ENCODE measurements around the gene PNKD. TPM values are rescaled to one million over a fixed set of nuclear protein-coding genes. Genes with fewer than 3 reads are reported as not detected.
"Not testable (repeated sequence)": the region's sequence is repeated elsewhere in the genome, so short reads cannot be mapped to it uniquely, and the experiment has no call there.

PNKD gene
- total and polyA plus RNA-seq, 7 experiments from 2014 or later = 18.5 to 108 (median 37.6) TPM

- Histone ChIP-seq H3K36me3 (ENCODE audit: control insufficient read depth in 2 of 3, insufficient read depth in 3 of 3, low read length in 3 of 3) (no peaks in the 10 kb centered on the region), H3K27me3 (ENCODE audit: control insufficient read depth in 2 of 2, insufficient read depth in 2 of 2, low read length in 2 of 2) (no peaks in the 10 kb centered on the region), H3K4me3 (ENCODE audit: low read length) (no peak overlapping the region), H3K27ac (ENCODE audit: low read depth, low read length) (no peak overlapping the region), H3K9me3 (ENCODE audit: control insufficient read depth in 2 of 3, low read length in 3 of 3) (no peaks in the 10 kb centered on the region), H3K4me1 (ENCODE audit: control insufficient read depth in 2 of 2, insufficient read depth in 2 of 2, low read length in 2 of 2) (no peaks in the 10 kb centered on the region)
- peak overlapping the region in 3 of 9 donors; percentile 68 to 74 (median 73) for H3K27ac Mint-ChIP-seq
- POLR2A ChIA-PET = interaction anchor here (0.6 to 1.9 kb wide), 7 partner anchors 9 to 82 kb away, joined by 3 to 9 read pairs (median 4); no protein-coding TSS in a partner anchor
- peaks cover 0 to 24% (median 15%) of the 10 kb centered on the region in 7 donors for H3K4me1 Mint-ChIP-seq
- intact Hi-C loops (cut with micrococcal nuclease) = loop anchor here in 1 of 2 donors (1.0 to 10.0 kb wide), 2 partner anchors 9 to 537 kb away; no protein-coding TSS in a partner anchor
- DNase-seq = no peak
- CTCF ChIA-PET = interaction anchor here (0.6 to 3.7 kb wide), 5 partner anchors 9 to 89 kb away, joined by 3 to 33 read pairs (median 4); partner anchors contain the start of genes AAMP, CATIP, PNKD and TMBIM1
- no peak for ATAC-seq
- H3K36me3 Mint-ChIP-seq = no peaks in the 10 kb centered on the region
- H3K9me3 Mint-ChIP-seq = peaks cover 0 to under 1% (median 0%) of the 10 kb centered on the region in 11 donors
- H3K4me3 Mint-ChIP-seq = peak overlapping the region in 1 of 10 donors; percentile 5
- peaks cover 0 to 5% (median 0%) of the 10 kb centered on the region in 5 donors for H3K27me3 Mint-ChIP-seq
These were observed 37.2 kb downstream of the PNKD start for GRCh38 chr2:218307415-218308090.

- ChIA-PET POLR2A (interaction anchor here (1.0 kb wide), 1 partner anchor 12 kb away, joined by 3 read pairs; no protein-coding TSS in a partner anchor), CTCF (no interaction called here)
- DNase-seq (no peak), ATAC-seq (no peak)
- Histone ChIP-seq H3K4me1 (ENCODE audit: control insufficient read depth in 2 of 2, insufficient read depth in 2 of 2, low read length in 2 of 2) (peaks cover 6 to 7% of the 10 kb centered on the region in 2 donors), H3K9me3 (ENCODE audit: control insufficient read depth in 2 of 3, low read length in 3 of 3) (no peaks in the 10 kb centered on the region), H3K36me3 (ENCODE audit: control insufficient read depth in 2 of 3, insufficient read depth in 3 of 3, low read length in 3 of 3) (no peaks in the 10 kb centered on the region), H3K4me3 (ENCODE audit: low read length) (no peak overlapping the region), H3K27ac (ENCODE audit: low read depth, low read length) (no peak overlapping the region), H3K27me3 (ENCODE audit: control insufficient read depth in 2 of 2, insufficient read depth in 2 of 2, low read length in 2 of 2) (no peaks in the 10 kb centered on the region)
- H3K4me3 Mint-ChIP-seq = no peak overlapping the region
- peaks cover 0 to 4% (median 0%) of the 10 kb centered on the region in 5 donors for H3K36me3 Mint-ChIP-seq
- intact Hi-C loops (cut with micrococcal nuclease) = no loop called here
- H3K9me3 Mint-ChIP-seq = peaks cover 0 to 1% (median 0%) of the 10 kb centered on the region in 11 donors
- peaks cover 5 to 37% (median 27%) of the 10 kb centered on the region in 7 donors for H3K4me1 Mint-ChIP-seq
- peaks cover 0 to 3% (median 0%) of the 10 kb centered on the region in 5 donors for H3K27me3 Mint-ChIP-seq
- peak overlapping the region in 6 of 9 donors; percentile 19 to 87 (median 64) for H3K27ac Mint-ChIP-seq
These were observed 40.7 kb downstream of the PNKD start for GRCh38 chr2:218310853-218311540.

- Mint-ChIP-seq H3K4me1 (peaks cover 11 to 44% (median 34%) of the 10 kb centered on the region in 7 donors), H3K27ac (peak overlapping the region in 8 of 9 donors; percentile 53 to 88 (median 68))
- ATAC-seq; H3K4me3 ChIP-seq (ENCODE audit: low read length); intact Hi-C loops (cut with micrococcal nuclease); H3K27ac ChIP-seq (ENCODE audit: low read depth, low read length); H3K9me3 Mint-ChIP-seq; DNase-seq; H3K36me3 Mint-ChIP-seq; H3K27me3 ChIP-seq (ENCODE audit: control insufficient read depth in 2 of 2, insufficient read depth in 2 of 2, low read length in 2 of 2); H3K27me3 Mint-ChIP-seq; H3K36me3 ChIP-seq (ENCODE audit: control insufficient read depth in 2 of 3, insufficient read depth in 3 of 3, low read length in 3 of 3); H3K4me3 Mint-ChIP-seq; H3K9me3 ChIP-seq (ENCODE audit: control insufficient read depth in 2 of 3, low read length in 3 of 3): not testable (repeated sequence)
- POLR2A ChIA-PET = interaction anchor here (1.0 kb wide), 1 partner anchor 11 kb away, joined by 3 read pairs; no protein-coding TSS in a partner anchor
- CTCF ChIA-PET = interaction anchor here (0.7 to 1.0 kb wide), 3 partner anchors 36 to 44 kb away, joined by 3 to 8 read pairs (median 4); no protein-coding TSS in a partner anchor
- H3K4me1 ChIP-seq (ENCODE audit: control insufficient read depth in 2 of 2, insufficient read depth in 2 of 2, low read length in 2 of 2) = peaks cover 9 to 11% of the 10 kb centered on the region in 2 donors
These were observed 41.4 kb downstream of the PNKD start for GRCh38 chr2:218311541-218312266.

- CTCF ChIA-PET = interaction anchor here (0.7 to 1.0 kb wide), 3 partner anchors 36 to 44 kb away, joined by 3 to 8 read pairs (median 4); no protein-coding TSS in a partner anchor
- peaks cover 15 to 17% of the 10 kb centered on the region in 2 donors for H3K4me1 ChIP-seq (ENCODE audit: control insufficient read depth in 2 of 2, insufficient read depth in 2 of 2, low read length in 2 of 2)
- ATAC-seq (no peak), DNase-seq (no peak)
- H3K4me1 Mint-ChIP-seq = peaks cover 17 to 44% (median 40%) of the 10 kb centered on the region in 7 donors
- peaks cover 0 to 11% (median 0%) of the 10 kb centered on the region in 5 donors for H3K36me3 Mint-ChIP-seq
- no peaks in the 10 kb centered on the region for H3K9me3 ChIP-seq (ENCODE audit: control insufficient read depth in 2 of 3, low read length in 3 of 3)
- no peaks in the 10 kb centered on the region for H3K27me3 ChIP-seq (ENCODE audit: control insufficient read depth in 2 of 2, insufficient read depth in 2 of 2, low read length in 2 of 2)
- peaks cover 0 to 2% (median 0%) of the 10 kb centered on the region in 11 donors for H3K9me3 Mint-ChIP-seq
- no peak overlapping the region for H3K4me3 Mint-ChIP-seq
- peaks cover 0 to 2% (median 0%) of the 10 kb centered on the region in 5 donors for H3K27me3 Mint-ChIP-seq
- no peak overlapping the region for H3K27ac ChIP-seq (ENCODE audit: low read depth, low read length)
- POLR2A ChIA-PET = interaction anchor here (0.6 to 0.8 kb wide), 2 partner anchors 19 to 88 kb away, joined by 3 to 5 read pairs; no protein-coding TSS in a partner anchor
- H3K4me3 ChIP-seq (ENCODE audit: low read length) = no peak overlapping the region
- peak overlapping the region in 8 of 9 donors; percentile 36 to 88 (median 67) for H3K27ac Mint-ChIP-seq
- intact Hi-C loops (cut with micrococcal nuclease) = no loop called here
- no peaks in the 10 kb centered on the region for H3K36me3 ChIP-seq (ENCODE audit: control insufficient read depth in 2 of 3, insufficient read depth in 3 of 3, low read length in 3 of 3)
These were observed 42.0 kb downstream of the PNKD start for GRCh38 chr2:218312267-218312756.

- Mint-ChIP-seq H3K9me3 (peaks cover 0 to 2% (median 0%) of the 10 kb centered on the region in 11 donors), H3K4me3 (no peak overlapping the region), H3K27ac (peak overlapping the region in 6 of 9 donors; percentile 63 to 87 (median 75)), H3K4me1 (peaks cover 21 to 47% (median 41%) of the 10 kb centered on the region in 7 donors), H3K36me3 (peaks cover 0 to 14% (median 0%) of the 10 kb centered on the region in 5 donors), H3K27me3 (peaks cover 0 to 2% (median 0%) of the 10 kb centered on the region in 5 donors)
- H3K27ac ChIP-seq (ENCODE audit: low read depth, low read length) = no peak overlapping the region
- no peaks in the 10 kb centered on the region for H3K9me3 ChIP-seq (ENCODE audit: control insufficient read depth in 2 of 3, low read length in 3 of 3)
- intact Hi-C loops (cut with micrococcal nuclease) = no loop called here
- POLR2A ChIA-PET = no interaction called here
- H3K36me3 ChIP-seq (ENCODE audit: control insufficient read depth in 2 of 3, insufficient read depth in 3 of 3, low read length in 3 of 3) = no peaks in the 10 kb centered on the region
- DNase-seq = no peak
- H3K4me3 ChIP-seq (ENCODE audit: low read length) = no peak overlapping the region
- no peak for ATAC-seq
- H3K27me3 ChIP-seq (ENCODE audit: control insufficient read depth in 2 of 2, insufficient read depth in 2 of 2, low read length in 2 of 2) = no peaks in the 10 kb centered on the region
- peaks cover 19 to 25% of the 10 kb centered on the region in 2 donors for H3K4me1 ChIP-seq (ENCODE audit: control insufficient read depth in 2 of 2, insufficient read depth in 2 of 2, low read length in 2 of 2)
- CTCF ChIA-PET = no interaction called here
These were observed 43.0 kb downstream of the PNKD start for GRCh38 chr2:218313356-218313755.
